K562 (cell line): ENCODE measurements around the gene GRAMD1B.

Source experiments
- CTCF ChIP-seq, 3 experiments: IDR thresholded peaks in 2 of 3; conservative IDR thresholded peaks in 1 of 3; 2 replicates each; pipeline ENCODE4 v1.5.1; 2011 to 2012; ENCODE audit warnings: low read length in 3 of 3, mild to moderate bottlenecking in 3 of 3, control low read depth in 2 of 3, improper control_type of control experiment in 1 of 3, inconsistent platforms in 1 of 3, low read depth in 1 of 3, mixed read lengths in 1 of 3, moderate library complexity in 1 of 3; ENCODE audit not compliant: insufficient read depth in 2 of 3
- CTCFL ChIP-seq: IDR thresholded peaks from 2 replicates; pipeline ENCODE4 v1.6.1; 2011; ENCODE audit warnings: borderline replicate concordance, low read depth, mild to moderate bottlenecking, moderate library complexity, low read length; ENCODE audit not compliant: insufficient read depth, poor library complexity, severe bottlenecking
- KDM1A ChIP-seq, 2 experiments: fragments of 450-650 bp; IDR thresholded peaks; 2 replicates each; pipeline ENCODE4 v1.6.1; 2016; ENCODE audit warnings: mild to moderate bottlenecking in 2 of 2
- PYGO2 ChIP-seq: fragments of 450-650 bp; IDR thresholded peaks from 2 replicates; pipeline ENCODE4 v1.6.1; 2016; ENCODE audit warnings: mild to moderate bottlenecking, missing genetic modification characterization, moderate library complexity, missing compliant biosample characterization
- SRF ChIP-seq, 2 experiments: fragments of 250-450, 450-650 bp in 1 of 2; sonication (Bioruptor Pico) in 1 of 2; sonication (generic) in 1 of 2; formaldehyde crosslinking; IDR thresholded peaks; 2 replicates each; pipeline versions ENCODE4 v1.5.0 to v1.5.1; 2020 to 2022; ENCODE audit warnings: mild to moderate bottlenecking in 1 of 2, missing genetic modification reagents in 1 of 2
- YY1 ChIP-seq, 3 experiments: IDR thresholded peaks; 2 replicates each; pipeline ENCODE4 v1.6.1; 2011; ENCODE audit warnings: low read length in 2 of 3, mild to moderate bottlenecking in 2 of 3, moderate library complexity in 2 of 3, borderline replicate concordance in 1 of 3, control low read depth in 1 of 3, low read depth in 1 of 3; ENCODE audit not compliant: insufficient read depth in 3 of 3, insufficient replicate concordance in 2 of 3, control insufficient read depth in 1 of 3, insufficient read length in 1 of 3; ENCODE audit errors: extremely low read depth in 1 of 3
- ZFP30 ChIP-seq: fragments of 250-450 bp; sonication (Bioruptor Pico); IDR thresholded peaks from 2 replicates; pipeline ENCODE4 v1.8.0; 2022; ENCODE audit warnings: moderate library complexity, mild to moderate bottlenecking, inconsistent platforms, borderline replicate concordance
- ZNF780A ChIP-seq: fragments of 250-450 bp; sonication (Bioruptor Pico); IDR thresholded peaks from 2 replicates; pipeline ENCODE4 v1.5.0; 2021; ENCODE audit warnings: mild to moderate bottlenecking

- TF ChIP-seq CTCFL = no peak
- no peak for TF ChIP-seq PYGO2 (tag)
- no peak for TF ChIP-seq ZNF780A (CRISPR knock-in tag)
- TF ChIP-seq KDM1A (IDR thresholded peaks at IDR 0.05) = no peak
- no peak for TF ChIP-seq ZFP30 (CRISPR knock-in tag)
- no peak for TF ChIP-seq CTCF (IDR thresholded peaks at IDR 0.05 in 2 of 3, conservative IDR thresholded peaks at IDR 0.05 in 1 of 3; ENCODE audit: insufficient read depth in 2 of 3, low read depth in 1 of 3, low read length in 3 of 3)
- TF ChIP-seq SRF (CRISPR knock-in tag; IDR thresholded peaks at IDR 0.05) = no peak
- TF ChIP-seq YY1 (IDR thresholded peaks at IDR 0.05; ENCODE audit: borderline replicate concordance in 1 of 3, control insufficient read depth in 1 of 3, extremely low read depth in 1 of 3, insufficient read depth in 3 of 3, insufficient read length in 1 of 3, insufficient replicate concordance in 2 of 3, low read depth in 1 of 3, low read length in 2 of 3) = no peak
Observed at GRCh38 chr11:123549926-123550917, 120.2 kb downstream of the GRAMD1B start.
